SW 1271 (cell line): ENCODE measurements around the gene PHC2.

Experiments
- DNase-seq, 2 experiments: peaks; one replicate each; lab custom pipeline; 2025; lab: John Stamatoyannopoulos, UW

The PHC2 gene

GRCh38 chr1:33455539-33456501, 24.9 kb upstream of the PHC2 start:
- peak in 1 of 2 experiments; percentile 74 for DNase-seq

GRCh38 chr1:33454646-33455282, 23.9 kb upstream of the PHC2 start:
- no peak for DNase-seq

- DNase-seq, result no peak
These were observed 15.7 kb upstream of the PHC2 start for GRCh38 chr1:33446590-33446989.

GRCh38 chr1:33445108-33445507, 14.2 kb upstream of the PHC2 start:
- DNase-seq, result no peak

- DNase-seq, result no peak
These were observed 12.8 kb upstream of the PHC2 start for GRCh38 chr1:33443705-33444180.

- DNase-seq, result no peak
These were observed 12.3 kb upstream of the PHC2 start for GRCh38 chr1:33443080-33443704.

GRCh38 chr1:33442141-33442540, 11.2 kb upstream of the PHC2 start:
- no peak for DNase-seq

GRCh38 chr1:33441088-33441745, 10.3 kb upstream of the PHC2 start:
- DNase-seq, result no peak

GRCh38 chr1:33439662-33440061, 8.8 kb upstream of the PHC2 start:
- no peak for DNase-seq

- no peak for DNase-seq
These were observed 7.7 kb upstream of the PHC2 start for GRCh38 chr1:33438364-33439160.

GRCh38 chr1:33436557-33437285, 5.8 kb upstream of the PHC2 start:
- no peak for DNase-seq

- DNase-seq, result peak in 1 of 2 experiments; percentile 20
These were observed 4.4 kb upstream of the PHC2 start for GRCh38 chr1:33435096-33435820.

- no peak for DNase-seq
These were observed 3.5 kb upstream of the PHC2 start for GRCh38 chr1:33434363-33434750.

- peak; percentile 96 for DNase-seq
These were observed 2.8 kb upstream of the PHC2 start for GRCh38 chr1:33433509-33434362.

- DNase-seq, result no peak
These were observed 821 bp downstream of the PHC2 start for GRCh38 chr1:33429856-33430691.

- no peak for DNase-seq
These were observed 1.6 kb downstream of the PHC2 start for GRCh38 chr1:33429332-33429731.

GRCh38 chr1:33428661-33429060, 2.2 kb downstream of the PHC2 start:
- no peak for DNase-seq

GRCh38 chr1:33426916-33427315, 4.0 kb downstream of the PHC2 start:
- DNase-seq, result no peak
